ENCODE measurements around the gene DVL3. TPM values are rescaled to one million over a fixed set of nuclear protein-coding genes. Genes with fewer than 3 reads are reported as not detected.

Gene DVL3
- total RNA-seq, 2 experiments from 2014 or later = 39.9 to 41.0 TPM

Other genes with a start within 250 kb of the DVL3 start
- 10 to 100 TPM; 25.1 to 25.6 TPM for gene ABCC5, start 137.5 kb upstream of the DVL3 start, total RNA-seq
- gene HTR3D, start 123.6 kb upstream of the DVL3 start, total RNA-seq = not detected
- not detected for gene HTR3C, start 102.3 kb upstream of the DVL3 start, total RNA-seq
- gene HTR3E, start 58.3 kb upstream of the DVL3 start, total RNA-seq = not detected
- 10 to 100 TPM; 54.7 to 61.8 TPM for gene EIF2B5, start 20.0 kb upstream of the DVL3 start, total RNA-seq
- 100 to 1,000 TPM; 210 to 213 TPM for gene AP2M1, start 19.5 kb downstream of the DVL3 start, total RNA-seq
- gene ABCF3, start 30.8 kb downstream of the DVL3 start, total RNA-seq = 10 to 100 TPM; 68.6 to 76.3 TPM
- under 1 TPM in 1 of 2 experiments, not detected in 1; 0.25 TPM for gene VWA5B2, start 74.2 kb downstream of the DVL3 start, total RNA-seq
- 10 to 100 TPM; 38.8 to 38.9 TPM for gene ALG3, start 93.6 kb downstream of the DVL3 start, total RNA-seq
- 1 to 10 TPM; 2.5 to 3.3 TPM for gene EEF1AKMT4, start 94.3 kb downstream of the DVL3 start, total RNA-seq
- not detected for gene CAMK2N2, start 106.2 kb downstream of the DVL3 start, total RNA-seq
- gene ECE2, start 120.6 kb downstream of the DVL3 start, total RNA-seq = not detected
- gene PSMD2, start 143.9 kb downstream of the DVL3 start, total RNA-seq = 100 to 1,000 TPM; 171 to 172 TPM
- 100 to 1,000 TPM; 253 to 258 TPM for gene EIF4G1, start 159.2 kb downstream of the DVL3 start, total RNA-seq
- gene FAM131A, start 182.2 kb downstream of the DVL3 start, total RNA-seq = 1 to 10 TPM; 5.5 to 6.1 TPM
- gene CLCN2, start 206.2 kb downstream of the DVL3 start, total RNA-seq = 1 to 10 TPM; 5.7 to 6.8 TPM
- gene POLR2H, start 206.3 kb downstream of the DVL3 start, total RNA-seq = 10 to 100 TPM; 86.5 to 88.2 TPM
- not detected for gene THPO, start 222.8 kb downstream of the DVL3 start, total RNA-seq
- gene CHRD, start 224.7 kb downstream of the DVL3 start, total RNA-seq = not detected